GM23338 (cell line): Measurements from ENCODE around the gene GNB4. TPM values are rescaled to one million over a fixed set of nuclear protein-coding genes. Genes with fewer than 3 reads are reported as not detected.

ENCODE experiments used
- ATAC-seq: fragments of 200-7000 bp; cut with Tn5 transposase; 3 replicates; pipeline ENCODE4 v1.9.1; 2020
- DNase-seq: peaks from one replicate; pipeline ENCODE4 v3.0.0-alpha.2; 2015; ENCODE audit warnings: low spot score
- H2AFZ ChIP-seq: fragments of 200-600 bp; sonication (generic); 2 replicates; pipeline ENCODE4 v1.8.0; 2016; ENCODE audit warnings: antibody characterized with exemption, mild to moderate bottlenecking, moderate library complexity
- H3F3A ChIP-seq: fragments of 200-600 bp; sonication (generic); replicated peaks from 2 replicates; pipeline ENCODE4 v1.8.0; 2017; ENCODE audit warnings: antibody characterized with exemption, mixed run types, low read depth
- H3K27ac ChIP-seq: fragments of 200-600 bp; sonication (generic); 2 replicates; pipeline ENCODE4 v1.6.1; 2016; ENCODE audit warnings: low read depth
- H3K27me3 ChIP-seq: fragments of 200-600 bp; sonication (generic); 2 replicates; pipeline ENCODE4 v1.8.0; 2016; ENCODE audit warnings: mild to moderate bottlenecking, mixed run types, moderate library complexity; ENCODE audit not compliant: insufficient read depth
- H3K36me3 ChIP-seq: fragments of 200-600 bp; sonication (generic); 2 replicates; pipeline ENCODE4 v1.8.0; 2016; ENCODE audit warnings: mild to moderate bottlenecking; ENCODE audit not compliant: insufficient read depth
- H3K4me1 ChIP-seq: fragments of 200-600 bp; sonication (generic); 2 replicates; pipeline ENCODE4 v1.8.0; 2016; ENCODE audit warnings: mild to moderate bottlenecking, moderate library complexity; ENCODE audit not compliant: insufficient read depth
- H3K4me2 ChIP-seq: fragments of 200-600 bp; sonication (generic); 2 replicates; pipeline ENCODE4 v1.7.1; 2017; ENCODE audit warnings: mixed run types
- H3K4me3 ChIP-seq: fragments of 200-600 bp; sonication (generic); 2 replicates; pipeline ENCODE4 v1.6.1; 2016; ENCODE audit warnings: mixed run types
- H3K79me2 ChIP-seq: fragments of 200-600 bp; sonication (generic); replicated peaks from 2 replicates; pipeline ENCODE4 v1.8.0; 2017; ENCODE audit warnings: mild to moderate bottlenecking; ENCODE audit not compliant: insufficient read depth
- H3K9me2 ChIP-seq: fragments of 200-600 bp; sonication (generic); 2 replicates; pipeline ENCODE4 v1.8.0; 2017; ENCODE audit not compliant: insufficient read depth
- H4K20me1 ChIP-seq: fragments of 200-600 bp; sonication (generic); replicated peaks from 2 replicates; pipeline ENCODE4 v1.8.0; 2017; ENCODE audit warnings: mild to moderate bottlenecking; ENCODE audit not compliant: insufficient read depth
- H3K27ac Mint-ChIP-seq: 2 replicates; pipeline ENCODE4 v1.8.0; 2020; ENCODE audit warnings: inconsistent platforms, mild to moderate bottlenecking, moderate library complexity, mixed read lengths
- H3K27me3 Mint-ChIP-seq: 3 replicates; pipeline ENCODE4 v1.8.0; 2022; ENCODE audit warnings: low read depth, mild to moderate bottlenecking, moderate library complexity, mixed read lengths, inconsistent platforms; ENCODE audit not compliant: insufficient read depth, poor library complexity
- H3K36me3 Mint-ChIP-seq: 3 replicates; pipeline ENCODE4 v1.8.0; 2021; ENCODE audit warnings: low read depth, mild to moderate bottlenecking, inconsistent platforms, moderate library complexity, mixed read lengths
- H3K4me1 Mint-ChIP-seq: 3 replicates; pipeline ENCODE4 v1.8.0; 2020; ENCODE audit warnings: mild to moderate bottlenecking, inconsistent platforms, mixed read lengths
- H3K4me3 Mint-ChIP-seq: 3 replicates; pipeline ENCODE4 v1.8.0; 2021; ENCODE audit warnings: moderate library complexity, mild to moderate bottlenecking, inconsistent platforms, mixed read lengths
- H3K9me3 Mint-ChIP-seq: 3 replicates; pipeline ENCODE4 v1.8.0; 2020; ENCODE audit warnings: moderate library complexity, mild to moderate bottlenecking, inconsistent platforms, mixed read lengths
- CREB1 ChIP-seq: fragments of 250-450 bp; sonication (Bioruptor Pico); IDR thresholded peaks from 2 replicates; pipeline ENCODE4 v1.5.0; 2020; ENCODE audit warnings: low read depth, mild to moderate bottlenecking, moderate library complexity
- EZH2phosphoT487 ChIP-seq: fragments of 200-600 bp; sonication (generic); IDR thresholded peaks from one replicate; pipeline ENCODE4 v1.8.1; 2018; ENCODE audit warnings: antibody characterized with exemption; ENCODE audit not compliant: unreplicated experiment
- JUNB ChIP-seq: IDR thresholded peaks from one replicate; pipeline ENCODE4 v1.6.1; 2016; ENCODE audit warnings: antibody characterized with exemption; ENCODE audit not compliant: unreplicated experiment
- POLR2AphosphoS5 ChIP-seq: IDR thresholded peaks from 2 replicates; pipeline ENCODE4 v1.6.1; 2016; ENCODE audit warnings: antibody characterized with exemption, low read depth
- ZNF114 ChIP-seq: fragments of 250-450 bp; sonication (Bioruptor Pico); IDR thresholded peaks from 2 replicates; pipeline ENCODE4 v1.5.0; 2020; ENCODE audit warnings: mild to moderate bottlenecking, moderate library complexity
- polyA plus RNA-seq: library from polyadenylated mRNA; unstranded; fragments of >200 nt; fragmentation: Nextera tagmentation; extraction: Ambion mirVana; gene quantifications from 2 replicates; pipeline ENCODE4 v1.2.1, GENCODE V29; 2016
- total RNA-seq: library from RNA; depleted of rRNA; stranded (reverse); fragments of >200 nt; shearing (Covaris generic); gene quantifications from 2 replicates; pipeline ENCODE4 v1.2.3, GENCODE V29; 2014
- TF ChIP-seq, protein P1 (sequence below): fragments of 250-450 bp; sonication (Bioruptor Pico); IDR thresholded peaks from 2 replicates; pipeline ENCODE4 v1.5.0; 2020; ENCODE audit warnings: mild to moderate bottlenecking, moderate library complexity
- TF ChIP-seq, protein P2 (sequence below): IDR thresholded peaks from 2 replicates; pipeline ENCODE4 v1.6.1; 2016; ENCODE audit warnings: antibody characterized with exemption

The GNB4 gene
- total and polyA plus RNA-seq, 2 experiments from 2014 or later = 11.3 to 28.4 TPM

DNA sequence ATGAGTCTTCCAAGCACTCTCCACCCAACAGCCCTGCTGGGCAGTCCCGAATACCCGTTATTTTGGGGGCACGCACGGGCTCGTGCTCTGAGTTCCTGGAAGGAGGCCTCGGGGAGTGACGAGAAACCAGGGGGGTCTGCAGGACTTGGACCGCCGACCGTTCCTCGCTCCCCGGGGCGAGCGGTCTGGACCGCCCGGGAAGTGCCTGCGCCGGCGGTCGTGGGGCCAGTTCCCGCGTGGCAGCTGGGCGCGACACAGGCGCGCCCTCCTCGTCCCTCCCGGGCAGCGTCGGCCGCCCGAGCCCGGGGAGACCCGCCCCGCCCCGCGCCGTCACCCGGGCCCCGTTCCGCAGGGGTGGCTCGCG is 387 bp downstream of the GNB4 start:
- DNase-seq (peak; percentile 33), ATAC-seq (peak; percentile 24)
- Histone ChIP-seq H3K27ac (no peak overlapping the region), H3K4me2 (peak overlapping the region; percentile 82), H3K36me3 (no peaks in the 10 kb centered on the region), H3K4me1 (peaks cover 34% of the 10 kb centered on the region), H3K9me2 (no peaks in the 10 kb centered on the region), H3F3A (peaks cover 4% of the 10 kb centered on the region; the same call in 1 of the 2 replicates), H3K4me3 (peak overlapping the region; percentile 84), H3K79me2 (peaks cover 14% of the 10 kb centered on the region), H2AFZ (peak overlapping the region; percentile 83; the same call in 1 of the 2 replicates), H3K27me3 (peaks cover 28% of the 10 kb centered on the region), H4K20me1 (no peaks in the 10 kb centered on the region; the same call in 1 of the 2 replicates)
- Mint-ChIP-seq H3K27ac (no peak overlapping the region), H3K36me3 (no peaks in the 10 kb centered on the region; the same call in 2 of the 3 replicates), H3K4me3 (peak overlapping the region; percentile 83), H3K4me1 (peaks cover 46% of the 10 kb centered on the region), H3K27me3 (peaks cover 15% of the 10 kb centered on the region), H3K9me3 (no peaks in the 10 kb centered on the region)
- TF ChIP-seq JUNB = no peak
- TF ChIP-seq POLR2AphosphoS5 = no peak
- no peak for TF ChIP-seq ZNF114 (CRISPR knock-in tag)
- no peak for TF ChIP-seq CREB1 (CRISPR knock-in tag)
- TF ChIP-seq, protein P1, sequence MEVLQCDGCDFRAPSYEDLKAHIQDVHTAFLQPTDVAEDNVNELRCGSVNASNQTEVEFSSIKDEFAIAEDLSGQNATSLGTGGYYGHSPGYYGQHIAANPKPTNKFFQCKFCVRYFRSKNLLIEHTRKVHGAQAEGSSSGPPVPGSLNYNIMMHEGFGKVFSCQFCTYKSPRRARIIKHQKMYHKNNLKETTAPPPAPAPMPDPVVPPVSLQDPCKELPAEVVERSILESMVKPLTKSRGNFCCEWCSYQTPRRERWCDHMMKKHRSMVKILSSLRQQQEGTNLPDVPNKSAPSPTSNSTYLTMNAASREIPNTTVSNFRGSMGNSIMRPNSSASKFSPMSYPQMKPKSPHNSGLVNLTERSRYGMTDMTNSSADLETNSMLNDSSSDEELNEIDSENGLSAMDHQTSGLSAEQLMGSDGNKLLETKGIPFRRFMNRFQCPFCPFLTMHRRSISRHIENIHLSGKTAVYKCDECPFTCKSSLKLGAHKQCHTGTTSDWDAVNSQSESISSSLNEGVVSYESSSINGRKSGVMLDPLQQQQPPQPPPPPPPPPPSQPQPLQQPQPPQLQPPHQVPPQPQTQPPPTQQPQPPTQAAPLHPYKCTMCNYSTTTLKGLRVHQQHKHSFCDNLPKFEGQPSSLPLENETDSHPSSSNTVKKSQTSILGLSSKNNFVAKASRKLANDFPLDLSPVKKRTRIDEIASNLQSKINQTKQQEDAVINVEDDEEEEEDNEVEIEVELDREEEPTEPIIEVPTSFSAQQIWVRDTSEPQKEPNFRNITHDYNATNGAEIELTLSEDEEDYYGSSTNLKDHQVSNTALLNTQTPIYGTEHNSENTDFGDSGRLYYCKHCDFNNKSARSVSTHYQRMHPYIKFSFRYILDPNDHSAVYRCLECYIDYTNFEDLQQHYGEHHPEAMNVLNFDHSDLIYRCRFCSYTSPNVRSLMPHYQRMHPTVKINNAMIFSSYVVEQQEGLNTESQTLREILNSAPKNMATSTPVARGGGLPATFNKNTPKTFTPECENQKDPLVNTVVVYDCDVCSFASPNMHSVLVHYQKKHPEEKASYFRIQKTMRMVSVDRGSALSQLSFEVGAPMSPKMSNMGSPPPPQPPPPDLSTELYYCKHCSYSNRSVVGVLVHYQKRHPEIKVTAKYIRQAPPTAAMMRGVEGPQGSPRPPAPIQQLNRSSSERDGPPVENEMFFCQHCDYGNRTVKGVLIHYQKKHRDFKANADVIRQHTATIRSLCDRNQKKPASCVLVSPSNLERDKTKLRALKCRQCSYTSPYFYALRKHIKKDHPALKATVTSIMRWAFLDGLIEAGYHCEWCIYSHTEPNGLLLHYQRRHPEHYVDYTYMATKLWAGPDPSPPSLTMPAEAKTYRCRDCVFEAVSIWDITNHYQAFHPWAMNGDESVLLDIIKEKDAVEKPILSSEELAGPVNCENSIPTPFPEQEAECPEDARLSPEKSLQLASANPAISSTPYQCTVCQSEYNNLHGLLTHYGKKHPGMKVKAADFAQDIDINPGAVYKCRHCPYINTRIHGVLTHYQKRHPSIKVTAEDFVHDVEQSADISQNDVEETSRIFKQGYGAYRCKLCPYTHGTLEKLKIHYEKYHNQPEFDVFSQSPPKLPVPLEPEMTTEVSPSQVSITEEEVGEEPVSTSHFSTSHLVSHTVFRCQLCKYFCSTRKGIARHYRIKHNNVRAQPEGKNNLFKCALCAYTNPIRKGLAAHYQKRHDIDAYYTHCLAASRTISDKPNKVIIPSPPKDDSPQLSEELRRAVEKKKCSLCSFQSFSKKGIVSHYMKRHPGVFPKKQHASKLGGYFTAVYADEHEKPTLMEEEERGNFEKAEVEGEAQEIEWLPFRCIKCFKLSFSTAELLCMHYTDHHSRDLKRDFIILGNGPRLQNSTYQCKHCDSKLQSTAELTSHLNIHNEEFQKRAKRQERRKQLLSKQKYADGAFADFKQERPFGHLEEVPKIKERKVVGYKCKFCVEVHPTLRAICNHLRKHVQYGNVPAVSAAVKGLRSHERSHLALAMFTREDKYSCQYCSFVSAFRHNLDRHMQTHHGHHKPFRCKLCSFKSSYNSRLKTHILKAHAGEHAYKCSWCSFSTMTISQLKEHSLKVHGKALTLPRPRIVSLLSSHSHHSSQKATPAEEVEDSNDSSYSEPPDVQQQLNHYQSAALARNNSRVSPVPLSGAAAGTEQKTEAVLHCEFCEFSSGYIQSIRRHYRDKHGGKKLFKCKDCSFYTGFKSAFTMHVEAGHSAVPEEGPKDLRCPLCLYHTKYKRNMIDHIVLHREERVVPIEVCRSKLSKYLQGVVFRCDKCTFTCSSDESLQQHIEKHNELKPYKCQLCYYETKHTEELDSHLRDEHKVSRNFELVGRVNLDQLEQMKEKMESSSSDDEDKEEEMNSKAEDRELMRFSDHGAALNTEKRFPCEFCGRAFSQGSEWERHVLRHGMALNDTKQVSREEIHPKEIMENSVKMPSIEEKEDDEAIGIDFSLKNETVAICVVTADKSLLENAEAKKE (CRISPR knock-in tag) = no peak
- TF ChIP-seq, protein P2, sequence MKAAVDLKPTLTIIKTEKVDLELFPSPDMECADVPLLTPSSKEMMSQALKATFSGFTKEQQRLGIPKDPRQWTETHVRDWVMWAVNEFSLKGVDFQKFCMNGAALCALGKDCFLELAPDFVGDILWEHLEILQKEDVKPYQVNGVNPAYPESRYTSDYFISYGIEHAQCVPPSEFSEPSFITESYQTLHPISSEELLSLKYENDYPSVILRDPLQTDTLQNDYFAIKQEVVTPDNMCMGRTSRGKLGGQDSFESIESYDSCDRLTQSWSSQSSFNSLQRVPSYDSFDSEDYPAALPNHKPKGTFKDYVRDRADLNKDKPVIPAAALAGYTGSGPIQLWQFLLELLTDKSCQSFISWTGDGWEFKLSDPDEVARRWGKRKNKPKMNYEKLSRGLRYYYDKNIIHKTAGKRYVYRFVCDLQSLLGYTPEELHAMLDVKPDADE = no peak
- TF ChIP-seq EZH2phosphoT487 = no peak
